ENCODE measurements around the gene DGKG.

The DGKG gene

DNA sequence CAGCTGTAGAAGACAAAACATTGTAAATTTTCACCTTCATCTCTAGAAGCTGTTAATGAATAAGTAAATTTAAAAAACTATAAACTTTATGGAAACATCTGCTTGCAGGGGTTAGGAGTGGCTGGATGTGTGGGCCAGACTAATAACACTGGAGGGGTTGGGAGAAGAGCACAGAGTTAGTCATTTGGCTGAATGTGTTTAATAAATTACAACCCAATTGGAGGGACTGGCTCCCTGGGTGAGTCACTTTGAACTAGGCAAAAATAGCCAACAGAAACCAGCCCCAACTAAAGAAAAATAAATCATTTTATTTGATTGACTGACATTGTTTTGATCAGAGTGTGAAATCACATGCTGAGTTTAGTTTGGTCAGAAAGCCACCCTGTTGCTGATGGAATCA is 21.8 kb downstream of the DGKG start:
- TF ChIP-seq, protein P1, sequence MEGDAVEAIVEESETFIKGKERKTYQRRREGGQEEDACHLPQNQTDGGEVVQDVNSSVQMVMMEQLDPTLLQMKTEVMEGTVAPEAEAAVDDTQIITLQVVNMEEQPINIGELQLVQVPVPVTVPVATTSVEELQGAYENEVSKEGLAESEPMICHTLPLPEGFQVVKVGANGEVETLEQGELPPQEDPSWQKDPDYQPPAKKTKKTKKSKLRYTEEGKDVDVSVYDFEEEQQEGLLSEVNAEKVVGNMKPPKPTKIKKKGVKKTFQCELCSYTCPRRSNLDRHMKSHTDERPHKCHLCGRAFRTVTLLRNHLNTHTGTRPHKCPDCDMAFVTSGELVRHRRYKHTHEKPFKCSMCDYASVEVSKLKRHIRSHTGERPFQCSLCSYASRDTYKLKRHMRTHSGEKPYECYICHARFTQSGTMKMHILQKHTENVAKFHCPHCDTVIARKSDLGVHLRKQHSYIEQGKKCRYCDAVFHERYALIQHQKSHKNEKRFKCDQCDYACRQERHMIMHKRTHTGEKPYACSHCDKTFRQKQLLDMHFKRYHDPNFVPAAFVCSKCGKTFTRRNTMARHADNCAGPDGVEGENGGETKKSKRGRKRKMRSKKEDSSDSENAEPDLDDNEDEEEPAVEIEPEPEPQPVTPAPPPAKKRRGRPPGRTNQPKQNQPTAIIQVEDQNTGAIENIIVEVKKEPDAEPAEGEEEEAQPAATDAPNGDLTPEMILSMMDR (IDR thresholded peaks at IDR 0.05; ENCODE audit: borderline replicate concordance, control extremely low read depth, extremely low read depth, insufficient read depth, missing control alignments): no peak
- no peak for DNase-seq (ENCODE audit: low spot score)
- in situ Hi-C loops (cut with MboI; ENCODE audit: low sequenced_read_pairs, unreplicated experiment): no loop called here

GRCh38 chr3:186339180-186339918 is 22.7 kb downstream of the DGKG start:
- TF ChIP-seq, protein P1 (IDR thresholded peaks at IDR 0.05; ENCODE audit: borderline replicate concordance, control extremely low read depth, extremely low read depth, insufficient read depth, missing control alignments): no peak
- DNase-seq (ENCODE audit: low spot score): no peak
- in situ Hi-C loops (cut with MboI; ENCODE audit: low sequenced_read_pairs, unreplicated experiment): no loop called here

- TF ChIP-seq, protein P1 (IDR thresholded peaks at IDR 0.05; ENCODE audit: borderline replicate concordance, control extremely low read depth, extremely low read depth, insufficient read depth, missing control alignments): no peak
- in situ Hi-C loops (cut with MboI; ENCODE audit: low sequenced_read_pairs, unreplicated experiment): no loop called here
- no peak for DNase-seq (ENCODE audit: low spot score)
These were observed 28.8 kb downstream of the DGKG start for GRCh38 chr3:186333256-186333655.

- in situ Hi-C loops (cut with MboI; ENCODE audit: low sequenced_read_pairs, unreplicated experiment): no loop called here
- peak; percentile 52 for DNase-seq (ENCODE audit: low spot score)
- TF ChIP-seq, protein P1 (IDR thresholded peaks at IDR 0.05; ENCODE audit: borderline replicate concordance, control extremely low read depth, extremely low read depth, insufficient read depth, missing control alignments): no peak
These were observed 31.1 kb downstream of the DGKG start for GRCh38 chr3:186330772-186331460.

GRCh38 chr3:186329589-186329988 is 32.4 kb downstream of the DGKG start:
- in situ Hi-C loops (cut with MboI; ENCODE audit: low sequenced_read_pairs, unreplicated experiment): no loop called here
- DNase-seq (ENCODE audit: low spot score): no peak

GRCh38 chr3:186327912-186328487 is 34.0 kb downstream of the DGKG start:
- no peak for DNase-seq (ENCODE audit: low spot score)
- in situ Hi-C loops (cut with MboI; ENCODE audit: low sequenced_read_pairs, unreplicated experiment): no loop called here
- TF ChIP-seq, protein P1 (IDR thresholded peaks at IDR 0.05; ENCODE audit: borderline replicate concordance, control extremely low read depth, extremely low read depth, insufficient read depth, missing control alignments): no peak

More at GRCh38 chr3:186329589-186329988, 32.4 kb downstream of the DGKG start:
- TF ChIP-seq, protein P1 (IDR thresholded peaks at IDR 0.05; ENCODE audit: borderline replicate concordance, control extremely low read depth, extremely low read depth, insufficient read depth, missing control alignments): no peak

Measured in GM13976 (cell line).